Tibial nerve (tissue), 4 donors: ENCODE data around the gene CUX1. TPM values are rescaled to one million over a fixed set of nuclear protein-coding genes. Genes with fewer than 3 reads are reported as not detected.

Source experiments
- DNase-seq, 2 donors: peaks; one replicate each; pipeline ENCODE4 v3.0.0-alpha.2; 2019; ENCODE audit warnings: low spot score in 2 of 2
- H3K27ac ChIP-seq, 4 donors: fragments of 200-600 bp; sonication (generic) in 3 of 4; one replicate each; pipeline ENCODE4 v1.5.1; 2017 to 2019; ENCODE audit warnings: mild to moderate bottlenecking in 1 of 4
- H3K27me3 ChIP-seq, 2 donors: fragments of 200-600 bp; sonication (generic) in 1 of 2; one replicate each; pipeline versions ENCODE4 v1.5.1 to v1.6.0; 2017 to 2019
- H3K36me3 ChIP-seq, 3 donors: fragments of 200-600 bp; sonication (generic); one replicate each; pipeline ENCODE4 v1.5.1; 2018 to 2019
- H3K4me1 ChIP-seq, 4 donors: fragments of 200-600 bp; sonication (generic) in 3 of 4; one replicate each; pipeline ENCODE4 v1.5.1; 2017 to 2019
- H3K4me3 ChIP-seq, 4 donors: fragments of 200-600 bp; sonication (generic) in 3 of 4; one replicate each; pipeline ENCODE4 v1.5.1; 2017 to 2019; ENCODE audit warnings: mild to moderate bottlenecking in 1 of 4, moderate library complexity in 1 of 4
- H3K9me3 ChIP-seq, 4 donors: fragments of 200-600 bp; sonication (generic) in 3 of 4; one replicate each; pipeline ENCODE4 v1.5.1; 2017 to 2019
- CTCF ChIP-seq, 5 experiments: fragments of 200-600 bp in 3 of 5; fragments of 450-650 bp in 2 of 5; sonication (generic) in 3 of 5; IDR thresholded peaks; one replicate each; pipeline ENCODE4 v1.5.1; 2016 to 2019; ENCODE audit warnings: antibody characterized with exemption in 5 of 5, mild to moderate bottlenecking in 3 of 5, moderate library complexity in 2 of 5
- EP300 ChIP-seq, 2 donors: sonication (generic); formaldehyde crosslinking; IDR thresholded peaks; one replicate each; pipeline ENCODE4 v1.6.1; 2017; ENCODE audit warnings: antibody characterized with exemption in 2 of 2, mild to moderate bottlenecking in 1 of 2
- POLR2A ChIP-seq, 2 donors: fragments of 450-650 bp; IDR thresholded peaks; one replicate each; pipeline ENCODE4 v1.6.1; 2017; ENCODE audit warnings: antibody characterized with exemption in 2 of 2, mild to moderate bottlenecking in 2 of 2, moderate library complexity in 2 of 2
- WGBS, 2 donors: methylation state at CpG; one replicate each; pipeline ENCODE4 v1.1.5; 2018; 5-methylcytosine and 5-hydroxymethylcytosine counted together
- total RNA-seq, 4 donors: library from RNA; depleted of rRNA; stranded (reverse); fragments of >200 nt; gene quantifications; one replicate each; pipeline ENCODE4 v1.1.0, GENCODE V29; 2016

CUX1 gene
- total RNA-seq, 4 donors from 2014 or later, result 74.5 to 104 (median 84.3) TPM

- peaks cover 0 to 53% (median 0%) of the 10 kb centered on the region in 3 donors for H3K36me3 ChIP-seq
- TF ChIP-seq EP300 (IDR thresholded peaks at IDR 0.05), result no peak
- no peak for TF ChIP-seq CTCF (IDR thresholded peaks at IDR 0.05)
- TF ChIP-seq POLR2A (IDR thresholded peaks at IDR 0.05), result no peak
- H3K27ac ChIP-seq, result peak overlapping the region in 2 of 4 donors; percentile 4 to 64
- no peak for DNase-seq
- H3K4me3 ChIP-seq, result no peak overlapping the region
- H3K27me3 ChIP-seq, result no peaks in the 10 kb centered on the region
- peaks cover 0 to 6% (median 0%) of the 10 kb centered on the region in 4 donors for H3K9me3 ChIP-seq
- H3K4me1 ChIP-seq, result peaks cover 0 to 6% (median 3%) of the 10 kb centered on the region in 4 donors
- WGBS, 2 donors, result 71 to 74% methylated on average over 17 of the region's 17 CpGs
Measured at GRCh38 chr7:102080019-102080433, 262.6 kb downstream of the CUX1 start.

GRCh38 chr7:102080434-102081243 lies 263.2 kb downstream of the CUX1 start:
- TF ChIP-seq POLR2A (IDR thresholded peaks at IDR 0.05) (no peak), CTCF (IDR thresholded peaks at IDR 0.05) (no peak), EP300 (IDR thresholded peaks at IDR 0.05) (no peak)
- Histone ChIP-seq H3K36me3 (peaks cover 0 to 46% (median 0%) of the 10 kb centered on the region in 3 donors), H3K9me3 (peaks cover 0 to 11% (median 0%) of the 10 kb centered on the region in 4 donors), H3K4me1 (peaks cover 0 to 6% (median 3%) of the 10 kb centered on the region in 4 donors), H3K27ac (peak overlapping the region in 2 of 4 donors; percentile 64 to 69), H3K27me3 (no peaks in the 10 kb centered on the region), H3K4me3 (no peak overlapping the region)
- 64 to 70% methylated on average over 24 of the region's 24 CpGs for WGBS, 2 donors
- no peak for DNase-seq

- peaks cover 0 to 15% (median 0%) of the 10 kb centered on the region in 4 donors for H3K9me3 ChIP-seq
- H3K27ac ChIP-seq, result peak overlapping the region in 2 of 4 donors; percentile 64 to 69
- no peak for DNase-seq
- H3K4me1 ChIP-seq, result peaks cover 0 to 6% (median 3%) of the 10 kb centered on the region in 4 donors
- peaks cover 0 to 40% (median 0%) of the 10 kb centered on the region in 3 donors for H3K36me3 ChIP-seq
- WGBS, 2 donors, result 88 to 95% methylated on average over 9 of the region's 9 CpGs
- TF ChIP-seq CTCF (IDR thresholded peaks at IDR 0.05), result no peak
- H3K4me3 ChIP-seq, result no peak overlapping the region
- no peaks in the 10 kb centered on the region for H3K27me3 ChIP-seq
Measured at GRCh38 chr7:102081244-102081627, 263.8 kb downstream of the CUX1 start.

GRCh38 chr7:102082693-102083368 lies 265.4 kb downstream of the CUX1 start:
- DNase-seq, result no peak
- TF ChIP-seq EP300 (IDR thresholded peaks at IDR 0.05), result no peak
- no peak for TF ChIP-seq CTCF (IDR thresholded peaks at IDR 0.05)
- Histone ChIP-seq H3K36me3 (peaks cover 0 to 37% (median 0%) of the 10 kb centered on the region in 3 donors), H3K9me3 (peaks cover 0 to 15% (median 0%) of the 10 kb centered on the region in 4 donors), H3K27ac (no peak overlapping the region), H3K27me3 (no peaks in the 10 kb centered on the region), H3K4me3 (no peak overlapping the region), H3K4me1 (peaks cover 0 to 6% (median 3%) of the 10 kb centered on the region in 4 donors)
- 87 to 90% methylated on average over 5 of the region's 5 CpGs for WGBS, 2 donors
